ENCODE measurements around the gene HLA-DQB1.

HLA-DQB1 gene

DNA sequence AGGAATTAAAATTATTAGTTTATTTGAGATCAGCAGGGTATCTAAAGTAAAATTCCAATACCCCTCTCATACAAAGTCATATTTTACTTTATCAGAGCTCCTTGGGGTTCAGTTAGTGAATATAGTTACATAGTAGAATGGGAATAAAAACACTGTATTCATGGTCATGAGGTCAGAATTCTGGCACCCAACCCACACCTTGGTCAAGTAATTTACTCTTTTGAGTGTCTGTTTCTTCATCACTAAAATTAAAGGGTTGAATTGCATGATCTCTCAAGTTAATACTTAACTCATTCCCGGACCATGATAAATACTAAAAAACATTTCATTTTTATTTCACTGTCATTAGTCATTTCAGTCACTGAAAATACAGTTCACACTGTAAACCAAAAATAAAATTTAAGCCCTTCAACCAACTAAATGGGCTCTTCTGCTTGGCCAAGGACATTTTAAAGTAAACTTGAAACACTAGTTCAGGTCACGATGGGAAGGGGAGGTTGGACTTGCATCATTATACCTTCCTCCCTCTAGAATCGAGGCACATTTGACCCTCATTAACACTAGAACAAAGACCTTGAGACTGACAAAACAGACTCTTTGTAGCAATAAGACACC is 55.7 kb downstream of the HLA-DQB1 start:
- Mint-ChIP-seq H3K27ac (no peak overlapping the region), H3K36me3 (ENCODE audit: insufficient read depth) (peaks cover 2% of the 10 kb centered on the region), H3K9me3 (no peaks in the 10 kb centered on the region), H3K4me3 (no peak overlapping the region), H3K27me3 (no peaks in the 10 kb centered on the region), H3K4me1 (ENCODE audit: low read depth in 2 of 2) (peaks cover 0 to 3% of the 10 kb centered on the region in 2 donors)
- DNase-seq (no peak), ATAC-seq (replicated peaks) (no peak)

DNA sequence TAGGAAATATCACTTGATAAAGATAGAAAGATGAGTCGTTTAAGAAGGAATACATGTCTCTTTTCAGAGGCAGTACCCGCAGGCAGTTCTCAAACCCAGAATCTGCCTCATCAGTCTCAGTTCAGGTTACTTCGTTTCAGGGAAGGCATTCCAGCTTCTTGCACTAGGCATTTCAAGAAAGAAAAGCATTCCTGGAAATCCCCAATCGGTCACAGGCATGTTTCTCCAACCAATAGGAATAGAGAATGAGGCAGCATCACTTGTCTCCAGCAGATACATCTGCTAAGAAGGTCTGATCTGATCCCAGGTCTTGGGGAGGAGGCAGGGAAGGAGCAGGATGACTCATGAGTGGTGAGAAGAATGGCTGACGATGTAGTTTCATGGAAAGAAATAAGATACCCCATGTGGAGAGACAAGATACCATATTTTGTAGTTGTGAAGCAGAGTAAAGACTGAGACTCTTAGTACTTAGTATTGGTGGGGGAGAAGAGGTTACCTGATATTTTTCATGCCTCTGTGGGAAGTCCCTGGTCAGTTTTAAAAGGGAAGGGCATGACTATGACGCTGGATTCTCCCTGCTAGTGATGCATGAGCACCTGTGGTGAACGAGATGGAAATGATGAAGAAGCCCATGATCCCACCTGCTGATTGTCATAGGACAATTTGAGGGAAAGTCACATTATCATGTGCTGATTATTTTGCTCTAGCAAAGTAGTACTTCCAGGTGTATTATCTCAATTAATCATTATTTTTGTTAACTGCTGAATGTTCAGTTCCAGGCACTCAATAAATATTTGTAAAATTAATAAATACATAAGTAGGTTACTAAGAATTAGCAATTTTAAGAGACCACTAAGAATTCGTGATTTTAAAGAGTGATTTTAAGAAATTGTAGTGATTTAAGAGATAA is 56.5 kb downstream of the HLA-DQB1 start:
- Mint-ChIP-seq H3K36me3 (ENCODE audit: insufficient read depth) (peaks cover 2% of the 10 kb centered on the region), H3K9me3 (no peaks in the 10 kb centered on the region), H3K4me1 (ENCODE audit: low read depth in 2 of 2) (peaks cover 0 to 3% of the 10 kb centered on the region in 2 donors), H3K27ac (no peak overlapping the region), H3K4me3 (no peak overlapping the region), H3K27me3 (no peaks in the 10 kb centered on the region)
- DNase-seq (peak; percentile 48 to 75 (median 55)), ATAC-seq (replicated peaks) (peak; percentile 92)

All from effector memory CD8-positive, alpha-beta T cell (primary cell).